Mesothelial cell of epicardium (in vitro differentiated cells): Measurements from ENCODE around the gene NSUN7. TPM values are rescaled to one million over a fixed set of nuclear protein-coding genes. Genes with fewer than 3 reads are reported as not detected.

Experiments
- DNase-seq, 2 experiments: peaks; one replicate each; pipeline ENCODE4 v3.0.0; 2021; ENCODE audit warnings: low spot score in 2 of 2; ENCODE audit not compliant: unreplicated experiment in 2 of 2
- H3K27ac Mint-ChIP-seq: 2 replicates; pipeline ENCODE4 v1.8.0; 2021; ENCODE audit warnings: mixed read lengths
- H3K27me3 Mint-ChIP-seq: 2 replicates; pipeline ENCODE4 v1.8.0; 2021; ENCODE audit warnings: low read depth, mixed read lengths
- H3K36me3 Mint-ChIP-seq: 2 replicates; pipeline ENCODE4 v1.8.0; 2021; ENCODE audit warnings: mixed read lengths
- H3K4me1 Mint-ChIP-seq: 2 replicates; pipeline ENCODE4 v1.8.0; 2021; ENCODE audit warnings: mixed read lengths
- H3K4me3 Mint-ChIP-seq: 2 replicates; pipeline ENCODE4 v1.8.0; 2021; ENCODE audit warnings: mild to moderate bottlenecking, moderate library complexity, mixed read lengths
- H3K9me3 Mint-ChIP-seq: 2 replicates; pipeline ENCODE4 v1.8.0; 2021; ENCODE audit warnings: mixed read lengths
- total RNA-seq: library from RNA; stranded (reverse); gene quantifications from 3 replicates; pipeline ENCODE4 v1.2.1, GENCODE V29; 2021
- TF ChIP-seq, protein P1 (sequence below): fragments of 200-600 bp; sonication (generic); IDR thresholded peaks from one replicate; pipeline ENCODE4 v1.5.0; 2021; ENCODE audit warnings: antibody characterized with exemption; ENCODE audit not compliant: unreplicated experiment

Gene NSUN7
- total RNA-seq, 1 donor from 2014 or later = 21.8 TPM

GRCh38 chr4:40713798-40714197, 36.0 kb upstream of the NSUN7 start:
- no peak for DNase-seq
- TF ChIP-seq, protein P1, sequence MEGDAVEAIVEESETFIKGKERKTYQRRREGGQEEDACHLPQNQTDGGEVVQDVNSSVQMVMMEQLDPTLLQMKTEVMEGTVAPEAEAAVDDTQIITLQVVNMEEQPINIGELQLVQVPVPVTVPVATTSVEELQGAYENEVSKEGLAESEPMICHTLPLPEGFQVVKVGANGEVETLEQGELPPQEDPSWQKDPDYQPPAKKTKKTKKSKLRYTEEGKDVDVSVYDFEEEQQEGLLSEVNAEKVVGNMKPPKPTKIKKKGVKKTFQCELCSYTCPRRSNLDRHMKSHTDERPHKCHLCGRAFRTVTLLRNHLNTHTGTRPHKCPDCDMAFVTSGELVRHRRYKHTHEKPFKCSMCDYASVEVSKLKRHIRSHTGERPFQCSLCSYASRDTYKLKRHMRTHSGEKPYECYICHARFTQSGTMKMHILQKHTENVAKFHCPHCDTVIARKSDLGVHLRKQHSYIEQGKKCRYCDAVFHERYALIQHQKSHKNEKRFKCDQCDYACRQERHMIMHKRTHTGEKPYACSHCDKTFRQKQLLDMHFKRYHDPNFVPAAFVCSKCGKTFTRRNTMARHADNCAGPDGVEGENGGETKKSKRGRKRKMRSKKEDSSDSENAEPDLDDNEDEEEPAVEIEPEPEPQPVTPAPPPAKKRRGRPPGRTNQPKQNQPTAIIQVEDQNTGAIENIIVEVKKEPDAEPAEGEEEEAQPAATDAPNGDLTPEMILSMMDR = no peak
- H3K9me3 Mint-ChIP-seq = no peaks in the 10 kb centered on the region
- peak overlapping the region; percentile 9 for H3K27ac Mint-ChIP-seq
- no peaks in the 10 kb centered on the region for H3K27me3 Mint-ChIP-seq
- peaks cover 9% of the 10 kb centered on the region for H3K4me1 Mint-ChIP-seq
- H3K4me3 Mint-ChIP-seq = no peak overlapping the region
- H3K36me3 Mint-ChIP-seq = no peaks in the 10 kb centered on the region

GRCh38 chr4:40718586-40718985, 31.2 kb upstream of the NSUN7 start:
- H3K9me3 Mint-ChIP-seq = no peaks in the 10 kb centered on the region
- H3K4me1 Mint-ChIP-seq = peaks cover 14% of the 10 kb centered on the region
- TF ChIP-seq, protein P1 = no peak
- no peak overlapping the region for H3K4me3 Mint-ChIP-seq
- H3K27me3 Mint-ChIP-seq = no peaks in the 10 kb centered on the region
- no peak for DNase-seq
- no peak overlapping the region for H3K27ac Mint-ChIP-seq
- no peaks in the 10 kb centered on the region for H3K36me3 Mint-ChIP-seq

- no peaks in the 10 kb centered on the region for H3K27me3 Mint-ChIP-seq
- TF ChIP-seq, protein P1 = no peak
- H3K36me3 Mint-ChIP-seq = no peaks in the 10 kb centered on the region
- H3K4me1 Mint-ChIP-seq = peaks cover 14% of the 10 kb centered on the region
- no peak overlapping the region for H3K27ac Mint-ChIP-seq
- no peak overlapping the region for H3K4me3 Mint-ChIP-seq
- no peak for DNase-seq
- no peaks in the 10 kb centered on the region for H3K9me3 Mint-ChIP-seq
Measured at GRCh38 chr4:40719008-40719623, 30.6 kb upstream of the NSUN7 start.

- H3K27me3 Mint-ChIP-seq = no peaks in the 10 kb centered on the region
- no peak overlapping the region for H3K4me3 Mint-ChIP-seq
- H3K27ac Mint-ChIP-seq = no peak overlapping the region
- no peak for DNase-seq
- H3K36me3 Mint-ChIP-seq = no peaks in the 10 kb centered on the region
- peaks cover 14% of the 10 kb centered on the region for H3K4me1 Mint-ChIP-seq
- no peaks in the 10 kb centered on the region for H3K9me3 Mint-ChIP-seq
- TF ChIP-seq, protein P1 = no peak
Measured at GRCh38 chr4:40720351-40720750, 29.4 kb upstream of the NSUN7 start.

DNA sequence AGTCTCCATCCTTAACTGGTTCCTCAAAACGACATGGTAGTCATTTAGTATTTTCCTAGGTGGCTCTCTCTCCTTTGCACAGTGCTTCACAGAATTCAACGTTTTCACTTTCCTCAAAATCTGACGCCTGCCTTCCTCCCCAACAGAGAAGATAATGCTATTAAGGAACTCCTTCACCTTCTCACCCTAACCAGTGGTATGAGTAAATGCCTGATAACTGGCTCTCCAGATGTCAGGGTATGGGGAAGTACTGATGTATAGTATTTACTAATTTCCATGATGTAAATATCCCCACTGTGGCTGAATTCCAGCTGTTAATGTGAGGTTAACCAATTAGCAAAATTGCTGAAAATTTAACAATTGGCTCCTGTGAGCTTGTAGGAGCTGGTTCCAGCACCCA, 28.8 kb upstream of the NSUN7 start:
- TF ChIP-seq, protein P1 = no peak
- Mint-ChIP-seq H3K4me3 (no peak overlapping the region), H3K27ac (no peak overlapping the region), H3K9me3 (no peaks in the 10 kb centered on the region), H3K27me3 (no peaks in the 10 kb centered on the region), H3K4me1 (peaks cover 14% of the 10 kb centered on the region), H3K36me3 (no peaks in the 10 kb centered on the region)
- DNase-seq = no peak
